HepG2 (cell line): ENCODE results near the gene PGPEP1. TPM values are rescaled to one million over a fixed set of nuclear protein-coding genes. Genes with fewer than 3 reads are reported as not detected.

Experiments used
- DPF2 ChIP-seq: sonication (generic); formaldehyde crosslinking; IDR thresholded peaks from 2 replicates; pipeline ENCODE4 v1.4.0; 2020; ENCODE audit warnings: mild to moderate bottlenecking, low read depth, missing genetic modification reagents, borderline replicate concordance
- GFI1 ChIP-seq: sonication (generic); formaldehyde crosslinking; IDR thresholded peaks from 2 replicates; pipeline ENCODE4 v1.5.0; 2020; ENCODE audit warnings: missing genetic modification reagents, mild to moderate bottlenecking, borderline replicate concordance
- GTF3A ChIP-seq: sonication (generic); formaldehyde crosslinking; conservative IDR thresholded peaks from 2 replicates; pipeline ENCODE4 v1.4.0; 2020; ENCODE audit warnings: mild to moderate bottlenecking, missing genetic modification reagents
- MED1 ChIP-seq: sonication (generic); formaldehyde crosslinking; IDR thresholded peaks from 2 replicates; pipeline ENCODE4 v1.4.0; 2020; ENCODE audit warnings: missing genetic modification reagents
- NFYB ChIP-seq: sonication (generic); formaldehyde crosslinking; IDR thresholded peaks from 2 replicates; pipeline ENCODE4 v1.4.0; 2020; ENCODE audit warnings: missing genetic modification reagents
- SOX6 ChIP-seq, 2 experiments: fragments of 450-650 bp in 1 of 2; sonication (generic) in 1 of 2; formaldehyde crosslinking in 1 of 2; IDR thresholded peaks; 2 replicates each; pipeline versions ENCODE4 v1.4.0 to v1.6.1; 2017 to 2020; ENCODE audit warnings: antibody characterized with exemption in 1 of 2, mild to moderate bottlenecking in 1 of 2, missing genetic modification reagents in 1 of 2
- SRSF4 ChIP-seq: fragments of 200-400 bp; formaldehyde crosslinking; IDR thresholded peaks from one replicate; pipeline ENCODE4 v1.6.1; 2018; ENCODE audit warnings: mild to moderate bottlenecking, low read depth, low read length, moderate library complexity; ENCODE audit not compliant: poor library complexity, severe bottlenecking
- THAP9 ChIP-seq: sonication (generic); formaldehyde crosslinking; IDR thresholded peaks from 2 replicates; pipeline ENCODE4; 2020; ENCODE audit warnings: missing genetic modification reagents, mild to moderate bottlenecking, borderline replicate concordance
- TSC22D2 ChIP-seq: sonication (generic); formaldehyde crosslinking; IDR thresholded peaks from 2 replicates; pipeline ENCODE4 v1.5.1; 2020; ENCODE audit warnings: missing genetic modification reagents, mild to moderate bottlenecking, borderline replicate concordance
- ZFP91 ChIP-seq: sonication (generic); formaldehyde crosslinking; IDR thresholded peaks from 2 replicates; pipeline ENCODE4 v1.9.0; 2022; ENCODE audit warnings: missing genetic modification reagents, mild to moderate bottlenecking, borderline replicate concordance
- ZNF263 ChIP-seq: sonication (generic); formaldehyde crosslinking; IDR thresholded peaks from 2 replicates; pipeline ENCODE4 v1.4.0; 2020; ENCODE audit warnings: missing genetic modification reagents
- ZNF280B ChIP-seq: sonication (generic); formaldehyde crosslinking; IDR thresholded peaks from 2 replicates; pipeline ENCODE4 v1.5.0; 2020; ENCODE audit warnings: missing genetic modification reagents, mild to moderate bottlenecking, borderline replicate concordance
- ZNF367 ChIP-seq: sonication (generic); formaldehyde crosslinking; IDR thresholded peaks from 2 replicates; pipeline ENCODE4 v1.4.0; 2020; ENCODE audit warnings: missing genetic modification reagents, borderline replicate concordance
- ZNF510 ChIP-seq: sonication (generic); formaldehyde crosslinking; IDR thresholded peaks from 2 replicates; pipeline ENCODE4 v1.4.0; 2020; ENCODE audit warnings: low read depth, mild to moderate bottlenecking, missing genetic modification reagents
- ZNF564 ChIP-seq: sonication (generic); formaldehyde crosslinking; IDR thresholded peaks from 2 replicates; pipeline ENCODE4 v1.8.1; 2023; ENCODE audit warnings: mild to moderate bottlenecking, missing genetic modification reagents
- ZNF713 ChIP-seq: sonication (generic); formaldehyde crosslinking; IDR thresholded peaks from 2 replicates; pipeline ENCODE4 v1.4.0; 2020; ENCODE audit warnings: mild to moderate bottlenecking, missing genetic modification reagents
- ZNF749 ChIP-seq: sonication (generic); formaldehyde crosslinking; IDR thresholded peaks from 2 replicates; pipeline ENCODE4 v1.8.0; 2022; ENCODE audit warnings: mild to moderate bottlenecking, missing genetic modification reagents, moderate library complexity, borderline replicate concordance
- ZNF784 ChIP-seq: sonication (generic); formaldehyde crosslinking; IDR thresholded peaks from 2 replicates; pipeline ENCODE4 v1.5.1; 2020; ENCODE audit warnings: missing genetic modification reagents, mild to moderate bottlenecking, borderline replicate concordance
- polyA plus RNA-seq, 8 experiments: library from polyadenylated mRNA; depleted of rRNA in 3 of 8; stranded (reverse) in 7 of 8; unstranded in 1 of 8; fragments of >200 nt; fragmentation: Illumina TruSeq in 4 of 8; extraction: Trizol in 4 of 8; gene quantifications; 2 replicates each; pipeline versions ENCODE4 v1.2.1 to v1.2.3, GENCODE V29; 2011 to 2016; ENCODE audit warnings: low read depth in 4 of 8, missing spikeins in 1 of 8, mixed read lengths in 1 of 8; ENCODE audit not compliant: insufficient read depth in 1 of 8
- total RNA-seq, 5 experiments: library from RNA; depleted of rRNA; stranded (reverse); fragments of >200 nt; fragmentation: Illumina TruSeq; extraction: Trizol; gene quantifications; 2 replicates each; pipeline ENCODE4 v1.2.3, GENCODE V29; 2016; ENCODE audit warnings: low read depth in 1 of 5

Gene PGPEP1
- total and polyA plus RNA-seq, 2 of the 13 experiments (the other 11 are each of a cell fraction or from before 2014, with no cell fraction given): 53.1 to 56.6 TPM

- TF ChIP-seq SRSF4: no peak
- no peak; the same call in 1 of the 2 replicates for TF ChIP-seq ZNF263 (CRISPR knock-in tag)
- 0 out of 2 replicates have a peak, but pooled peaks have one; percentile 35 for TF ChIP-seq ZNF784 (CRISPR knock-in tag)
- 0 out of 2 replicates have a peak, but pooled peaks have one; percentile 25 for TF ChIP-seq ZNF749 (CRISPR knock-in tag)
- TF ChIP-seq ZFP91 (CRISPR knock-in tag): peak; percentile 96
- TF ChIP-seq SOX6 (IDR thresholded peaks at IDR 0.05): no peak
- TF ChIP-seq SOX6 (CRISPR knock-in tag; IDR thresholded peaks at IDR 0.05): peak; percentile 57
- 0 out of 2 replicates have a peak, but pooled peaks have one; percentile 50 for TF ChIP-seq THAP9 (CRISPR knock-in tag)
- 0 out of 2 replicates have a peak, but pooled peaks have one; percentile 21 for TF ChIP-seq ZNF280B (CRISPR knock-in tag)
- TF ChIP-seq ZNF367 (CRISPR knock-in tag): no peak
- no peak for TF ChIP-seq ZNF564 (CRISPR knock-in tag)
- TF ChIP-seq GFI1 (CRISPR knock-in tag): peak; percentile 69
- TF ChIP-seq ZNF510: 0 out of 2 replicates have a peak, but pooled peaks have one; percentile 48
- TF ChIP-seq GTF3A: 0 out of 2 replicates have a peak, but pooled peaks have one; percentile 91
- no peak for TF ChIP-seq NFYB (CRISPR knock-in tag)
- peak; percentile 80 for TF ChIP-seq MED1 (CRISPR knock-in tag)
- TF ChIP-seq ZNF713 (CRISPR knock-in tag): no peak
- no peak for TF ChIP-seq TSC22D2 (CRISPR knock-in tag)
- TF ChIP-seq DPF2 (CRISPR knock-in tag): peak; percentile 61
Measured at GRCh38 chr19:18317961-18318800, 22.2 kb upstream of the PGPEP1 start (continued).
